ENCODE results near the gene CDH4.

DNA sequence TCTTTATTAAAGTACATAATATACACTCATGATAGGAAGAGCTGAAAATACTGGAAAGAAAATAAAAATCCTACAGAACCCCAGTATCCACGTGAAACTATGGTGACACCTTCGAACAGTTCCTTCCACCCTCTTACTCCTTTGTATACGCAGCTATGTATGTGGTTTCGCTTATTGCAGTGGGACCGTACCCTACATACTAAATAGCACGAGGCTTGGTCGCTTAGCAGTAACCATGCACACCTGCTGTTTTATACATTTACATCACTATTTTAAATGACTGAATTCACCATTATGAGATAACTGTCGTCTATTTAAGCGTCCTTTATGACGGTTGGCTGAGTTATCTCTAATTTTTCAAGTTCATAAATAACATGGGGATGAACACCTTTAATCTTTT is 400.1 kb downstream of the CDH4 start:
- TF ChIP-seq EP300 (IDR thresholded peaks at IDR 0.05) (no peak), POLR2A (IDR thresholded peaks at IDR 0.05) (no peak)
- TF ChIP-seq, protein P1, sequence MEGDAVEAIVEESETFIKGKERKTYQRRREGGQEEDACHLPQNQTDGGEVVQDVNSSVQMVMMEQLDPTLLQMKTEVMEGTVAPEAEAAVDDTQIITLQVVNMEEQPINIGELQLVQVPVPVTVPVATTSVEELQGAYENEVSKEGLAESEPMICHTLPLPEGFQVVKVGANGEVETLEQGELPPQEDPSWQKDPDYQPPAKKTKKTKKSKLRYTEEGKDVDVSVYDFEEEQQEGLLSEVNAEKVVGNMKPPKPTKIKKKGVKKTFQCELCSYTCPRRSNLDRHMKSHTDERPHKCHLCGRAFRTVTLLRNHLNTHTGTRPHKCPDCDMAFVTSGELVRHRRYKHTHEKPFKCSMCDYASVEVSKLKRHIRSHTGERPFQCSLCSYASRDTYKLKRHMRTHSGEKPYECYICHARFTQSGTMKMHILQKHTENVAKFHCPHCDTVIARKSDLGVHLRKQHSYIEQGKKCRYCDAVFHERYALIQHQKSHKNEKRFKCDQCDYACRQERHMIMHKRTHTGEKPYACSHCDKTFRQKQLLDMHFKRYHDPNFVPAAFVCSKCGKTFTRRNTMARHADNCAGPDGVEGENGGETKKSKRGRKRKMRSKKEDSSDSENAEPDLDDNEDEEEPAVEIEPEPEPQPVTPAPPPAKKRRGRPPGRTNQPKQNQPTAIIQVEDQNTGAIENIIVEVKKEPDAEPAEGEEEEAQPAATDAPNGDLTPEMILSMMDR (IDR thresholded peaks at IDR 0.05): no peak

Measured in upper lobe of left lung (tissue), 4 donors.